GM18520 (cell line): Measurements from ENCODE around the gene KCNIP1.

Experiments used
- ATAC-seq: cut with Tn5 transposase; IDR thresholded peaks from one replicate; pipeline ENCODE4 v1.9.1; 2021; ENCODE audit not compliant: unreplicated experiment

KCNIP1 gene

DNA sequence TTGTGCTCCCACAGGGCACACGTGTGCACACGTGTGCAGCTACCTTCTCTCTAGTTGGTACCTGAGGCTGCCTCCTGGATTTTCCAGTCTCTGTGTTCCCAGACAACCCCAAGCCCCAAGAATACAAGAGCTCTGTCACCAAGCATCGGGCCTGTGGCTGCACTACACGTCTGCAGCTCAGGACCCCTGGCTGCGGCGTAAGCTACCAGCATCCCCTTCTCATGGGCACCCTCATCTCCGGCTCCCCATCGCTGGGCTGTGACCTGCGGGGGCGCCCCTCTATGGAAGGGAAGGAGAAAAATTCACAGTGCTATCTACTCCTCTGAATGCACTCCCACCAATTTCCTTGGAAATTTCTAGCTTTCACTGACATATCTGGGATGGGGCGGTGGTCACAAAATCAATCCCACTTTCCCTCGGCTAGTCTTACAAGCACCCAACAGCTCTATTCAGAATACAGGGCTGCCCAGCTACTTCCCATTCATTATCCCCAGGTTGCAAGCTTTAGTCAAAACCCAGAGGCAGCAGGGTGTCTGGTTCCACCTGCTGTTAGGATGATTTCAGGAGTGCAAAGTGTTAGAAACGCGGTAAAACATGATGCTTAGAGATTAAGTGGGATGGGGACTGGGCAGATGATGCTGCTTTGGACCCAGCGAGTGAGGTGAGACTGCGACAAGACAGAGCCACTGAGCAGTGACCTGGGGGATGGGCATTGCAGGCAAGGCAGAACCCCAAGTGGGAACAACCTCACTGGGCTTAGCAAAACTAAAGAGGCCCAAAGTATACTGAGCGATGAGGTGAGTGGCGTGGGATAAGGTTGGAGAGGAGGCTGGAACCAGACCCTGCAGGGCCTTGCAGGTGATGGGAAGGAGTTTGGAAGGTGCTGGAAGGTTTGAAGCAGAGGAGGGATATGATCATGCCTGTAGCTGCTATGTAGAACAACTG, 121.7 kb downstream of the KCNIP1 start:
- ATAC-seq = no peak

GRCh38 chr5:170626507-170627150, 122.8 kb downstream of the KCNIP1 start:
- ATAC-seq = no peak

DNA sequence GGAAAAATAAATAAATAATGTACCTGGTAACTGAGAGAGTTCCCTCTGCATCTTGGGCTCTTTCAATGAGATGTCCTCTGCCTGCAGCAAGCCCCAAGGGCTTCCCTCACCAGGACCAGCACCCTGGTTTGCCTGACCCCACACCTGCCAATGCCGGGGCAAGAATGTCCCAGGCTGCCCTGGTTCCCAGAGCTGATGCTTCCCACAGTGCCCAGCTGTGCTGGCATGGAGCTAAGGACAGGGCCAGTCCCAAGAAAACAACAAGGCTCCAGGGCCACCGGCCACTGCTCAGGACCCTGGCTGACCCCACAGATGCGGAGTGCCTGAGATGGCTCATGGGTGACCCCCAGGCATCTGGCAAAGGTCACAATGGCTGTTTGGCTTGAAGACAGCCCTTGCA, 123.5 kb downstream of the KCNIP1 start:
- ATAC-seq = no peak

DNA sequence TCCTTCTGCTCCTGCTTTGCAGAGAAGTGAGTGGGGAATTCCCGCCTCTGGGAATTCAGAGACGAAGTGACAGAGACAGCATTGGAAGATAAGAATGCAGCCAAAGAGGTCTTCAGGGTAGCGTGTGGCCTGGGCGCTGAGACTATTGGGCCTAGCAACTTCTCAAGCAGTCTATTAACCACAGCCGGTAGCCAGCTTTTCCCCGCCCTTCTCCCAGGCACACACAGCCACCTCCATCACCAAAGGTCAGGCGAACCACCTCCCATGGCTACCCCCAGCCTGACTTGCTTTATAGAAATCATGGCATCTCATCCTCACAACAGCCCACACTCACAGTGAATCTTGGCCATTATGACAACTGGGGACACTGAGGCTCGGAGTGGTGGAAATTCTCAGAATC, 124.2 kb downstream of the KCNIP1 start:
- no peak for ATAC-seq

GRCh38 chr5:170628691-170629565, 125.1 kb downstream of the KCNIP1 start:
- ATAC-seq = no peak

DNA sequence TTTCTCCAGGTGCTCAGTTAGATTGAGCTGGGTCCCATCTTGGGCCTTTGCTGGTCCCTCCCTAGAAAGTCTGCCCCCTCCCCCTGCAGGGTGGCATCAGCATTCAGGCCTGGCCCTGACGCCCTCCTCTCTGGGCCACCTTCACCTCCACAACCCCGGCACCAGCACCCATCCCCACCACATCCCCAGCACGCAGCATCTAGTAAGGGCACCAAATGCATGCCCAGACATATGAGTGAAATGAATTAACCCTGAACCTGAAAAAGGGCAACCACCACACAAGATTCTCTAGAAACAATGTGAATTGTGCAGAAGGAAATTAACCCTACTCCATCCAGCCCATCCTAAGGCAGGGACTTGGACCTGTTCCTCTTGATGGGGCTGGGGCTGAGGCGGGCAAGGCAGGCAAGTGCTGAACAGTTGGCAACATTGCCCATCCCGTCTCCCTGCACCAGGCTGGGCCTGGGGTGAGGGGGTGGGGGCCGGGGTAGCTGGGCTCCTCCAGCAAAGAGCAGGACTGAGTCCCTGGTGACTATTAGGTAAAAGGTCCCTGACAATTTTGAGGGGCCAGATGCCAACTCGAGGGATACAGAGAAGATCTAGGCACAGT, 125.9 kb downstream of the KCNIP1 start:
- no peak for ATAC-seq

- ATAC-seq = no peak
Measured at GRCh38 chr5:170630226-170630625, 126.4 kb downstream of the KCNIP1 start.

GRCh38 chr5:170630711-170631141, 126.9 kb downstream of the KCNIP1 start:
- ATAC-seq = no peak

GRCh38 chr5:170631466-170632195, 127.8 kb downstream of the KCNIP1 start:
- ATAC-seq = no peak

- no peak for ATAC-seq
Measured at GRCh38 chr5:170632266-170632984, 128.6 kb downstream of the KCNIP1 start.

- ATAC-seq = no peak
Measured at GRCh38 chr5:170632985-170633234, 129.1 kb downstream of the KCNIP1 start.

DNA sequence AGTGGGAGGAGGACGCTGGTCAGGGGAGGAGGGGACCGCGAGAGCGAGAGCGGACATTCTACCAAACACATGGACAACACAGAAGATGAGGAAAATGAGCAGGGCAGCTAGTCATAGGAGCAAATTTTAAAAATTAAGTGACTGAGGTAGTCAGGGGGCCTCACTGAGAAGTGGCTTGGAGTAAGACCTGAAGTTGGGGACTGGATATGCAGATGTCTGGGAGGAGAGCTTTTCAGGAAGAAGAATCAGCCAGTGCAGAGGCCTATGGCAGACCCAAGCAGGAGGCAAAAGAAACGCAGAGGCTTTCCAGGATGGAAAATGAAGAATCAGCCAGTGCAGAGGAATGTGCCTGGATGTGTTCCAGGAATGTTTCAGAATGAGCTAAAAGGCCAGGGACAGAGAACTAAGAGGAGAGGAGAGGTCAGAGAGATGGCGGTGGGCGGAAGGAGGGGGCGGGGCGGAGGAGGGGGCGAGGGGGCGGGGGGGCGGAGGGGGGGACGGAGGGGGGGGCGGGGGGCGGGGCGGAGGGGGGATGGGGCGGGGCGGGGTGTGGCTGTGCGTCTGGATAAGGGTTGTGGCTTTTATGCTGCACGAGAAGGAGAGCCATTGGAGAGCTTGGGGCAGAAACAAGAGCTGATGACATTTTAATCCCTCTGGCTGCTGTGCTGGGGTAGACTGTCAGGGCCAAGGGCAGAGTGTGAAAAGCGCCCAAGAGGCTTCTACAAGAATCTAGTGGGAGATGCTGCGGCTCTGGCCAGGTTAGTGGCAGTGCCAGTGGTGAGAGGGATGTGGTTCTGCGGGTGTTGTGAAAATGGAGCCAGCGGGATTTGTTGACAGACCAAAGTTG, 129.6 kb downstream of the KCNIP1 start:
- ATAC-seq = no peak

DNA sequence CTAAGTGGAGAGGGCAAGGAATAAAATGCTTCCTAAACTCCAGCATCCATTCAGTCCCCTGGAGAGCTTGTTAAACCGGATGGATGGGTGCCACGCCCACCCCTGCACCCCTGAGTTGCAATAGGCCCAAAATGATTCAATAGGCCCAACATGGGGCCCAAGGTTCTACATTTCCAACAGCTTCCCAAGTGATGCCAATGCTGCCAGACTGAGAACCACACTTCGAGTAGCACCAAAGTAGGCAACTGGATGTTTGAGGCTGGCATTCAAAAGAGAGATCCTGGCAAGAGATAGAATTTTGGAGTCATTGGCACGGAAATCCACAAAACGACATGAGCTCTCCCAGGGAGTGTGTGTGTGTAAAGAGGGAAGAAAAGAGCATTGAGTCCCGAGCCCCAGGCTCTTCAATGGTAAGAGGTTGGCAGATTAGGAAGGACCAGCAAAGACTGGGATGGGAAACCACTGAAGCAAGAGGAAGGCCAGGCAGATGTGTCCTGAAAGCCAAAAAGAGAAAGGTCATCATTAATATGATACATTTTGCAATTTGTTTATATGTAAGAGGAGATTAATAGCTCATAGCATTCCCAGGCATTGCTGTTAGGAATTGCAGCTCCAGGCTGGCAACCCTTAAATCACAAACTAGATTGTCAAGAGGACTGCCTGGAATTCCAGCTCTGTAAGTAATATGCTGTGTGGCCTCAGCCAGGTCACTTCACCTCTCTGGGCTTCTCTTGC, 130.6 kb downstream of the KCNIP1 start:
- no peak for ATAC-seq

- no peak for ATAC-seq
Measured at GRCh38 chr5:170635706-170636105, 131.9 kb downstream of the KCNIP1 start.

GRCh38 chr5:170636206-170636605, 132.4 kb downstream of the KCNIP1 start:
- ATAC-seq = no peak

GRCh38 chr5:170636801-170637477, 133.1 kb downstream of the KCNIP1 start:
- no peak for ATAC-seq

- ATAC-seq = no peak
Measured at GRCh38 chr5:170638051-170638450, 134.2 kb downstream of the KCNIP1 start.
